Tibial artery (tissue), 4 donors: ENCODE measurements around the gene CD247.

Source experiments
- DNase-seq, 2 donors: peaks; one replicate each; pipeline ENCODE4 v3.0.0-alpha.2; 2019
- H3K27ac ChIP-seq, 2 donors: fragments of 200-600 bp; sonication (generic) in 1 of 2; 1 replicate in 1 of 2; 2 replicates in 1 of 2; pipeline ENCODE4 v1.5.1; 2018 to 2019; ENCODE audit warnings: mild to moderate bottlenecking in 1 of 2
- H3K27me3 ChIP-seq, 2 donors: fragments of 200-600 bp; sonication (generic) in 1 of 2; one replicate each; pipeline versions ENCODE4 v1.5.1 to v1.6.0; 2016 to 2019
- H3K36me3 ChIP-seq, 3 donors: fragments of 200-600 bp; sonication (generic) in 2 of 3; one replicate each; pipeline ENCODE4 v1.5.1; 2016 to 2019; ENCODE audit warnings: mild to moderate bottlenecking in 2 of 3
- H3K4me1 ChIP-seq, 4 donors: fragments of 200-600 bp; sonication (generic) in 2 of 4; 1 replicate in 3 of 4; 2 replicates in 1 of 4; pipeline ENCODE4 v1.5.1; 2016 to 2019
- H3K4me3 ChIP-seq, 2 donors: fragments of 200-600 bp; sonication (generic) in 1 of 2; 1 replicate in 1 of 2; 2 replicates in 1 of 2; pipeline ENCODE4 v1.5.1; 2018 to 2019; ENCODE audit warnings: mild to moderate bottlenecking in 2 of 2
- H3K9me3 ChIP-seq, 3 donors: fragments of 200-600 bp; sonication (generic) in 1 of 3; one replicate each; pipeline ENCODE4 v1.5.1; 2016 to 2019
- intact Hi-C: fragments of 100-400 bp; cut with DNase I; formaldehyde crosslinking; loops from one replicate; pipeline ENCODE4 v1.15.0; 2023; ENCODE audit warnings: low total_unique reads
- TF ChIP-seq, protein P1 (sequence below), 2 experiments: fragments of 200-600 bp in 1 of 2; fragments of 450-650 bp in 1 of 2; IDR thresholded peaks; one replicate each; pipeline ENCODE4 v1.5.1; 2017 to 2019; ENCODE audit warnings: antibody characterized with exemption in 2 of 2, mild to moderate bottlenecking in 1 of 2, moderate library complexity in 1 of 2

The CD247 gene

DNA sequence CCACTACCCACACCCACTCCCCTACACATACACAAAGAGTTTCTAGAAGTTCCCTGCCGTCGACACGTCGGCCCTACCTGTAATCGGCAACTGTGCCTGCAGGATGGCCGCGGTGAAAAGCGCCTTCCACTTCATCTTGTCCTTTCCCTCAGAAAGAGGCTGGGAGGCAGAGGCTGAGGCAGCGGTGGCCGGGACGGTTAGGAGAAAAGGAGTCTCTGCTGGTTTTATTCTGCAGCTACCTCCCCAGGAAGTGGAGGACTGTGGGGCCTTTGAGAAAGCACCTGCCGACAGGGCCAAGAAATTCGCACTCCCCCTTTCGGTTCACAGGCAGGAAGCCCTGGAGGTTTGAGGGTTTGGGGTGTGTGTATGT is at the start of gene CD247:
Gene CD247 (minus strand): TSS at position 199 of the 370 bp plus-strand sequence. CDS start 64 bp downstream, at position 135.
- Histone ChIP-seq H3K4me1 (no peaks in the 10 kb centered on the region), H3K36me3 (no peaks in the 10 kb centered on the region), H3K27me3 (peaks cover 0 to 3% of the 10 kb centered on the region in 2 donors), H3K27ac (no peak within 1 kb of the TSS), H3K9me3 (peaks cover 0 to 8% (median 0%) of the 10 kb centered on the region in 3 donors), H3K4me3 (no peak within 1 kb of the TSS)
- intact Hi-C loops: no loop called here
- DNase-seq: no peak
- TF ChIP-seq, protein P1, sequence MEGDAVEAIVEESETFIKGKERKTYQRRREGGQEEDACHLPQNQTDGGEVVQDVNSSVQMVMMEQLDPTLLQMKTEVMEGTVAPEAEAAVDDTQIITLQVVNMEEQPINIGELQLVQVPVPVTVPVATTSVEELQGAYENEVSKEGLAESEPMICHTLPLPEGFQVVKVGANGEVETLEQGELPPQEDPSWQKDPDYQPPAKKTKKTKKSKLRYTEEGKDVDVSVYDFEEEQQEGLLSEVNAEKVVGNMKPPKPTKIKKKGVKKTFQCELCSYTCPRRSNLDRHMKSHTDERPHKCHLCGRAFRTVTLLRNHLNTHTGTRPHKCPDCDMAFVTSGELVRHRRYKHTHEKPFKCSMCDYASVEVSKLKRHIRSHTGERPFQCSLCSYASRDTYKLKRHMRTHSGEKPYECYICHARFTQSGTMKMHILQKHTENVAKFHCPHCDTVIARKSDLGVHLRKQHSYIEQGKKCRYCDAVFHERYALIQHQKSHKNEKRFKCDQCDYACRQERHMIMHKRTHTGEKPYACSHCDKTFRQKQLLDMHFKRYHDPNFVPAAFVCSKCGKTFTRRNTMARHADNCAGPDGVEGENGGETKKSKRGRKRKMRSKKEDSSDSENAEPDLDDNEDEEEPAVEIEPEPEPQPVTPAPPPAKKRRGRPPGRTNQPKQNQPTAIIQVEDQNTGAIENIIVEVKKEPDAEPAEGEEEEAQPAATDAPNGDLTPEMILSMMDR (IDR thresholded peaks at IDR 0.05): no peak

DNA sequence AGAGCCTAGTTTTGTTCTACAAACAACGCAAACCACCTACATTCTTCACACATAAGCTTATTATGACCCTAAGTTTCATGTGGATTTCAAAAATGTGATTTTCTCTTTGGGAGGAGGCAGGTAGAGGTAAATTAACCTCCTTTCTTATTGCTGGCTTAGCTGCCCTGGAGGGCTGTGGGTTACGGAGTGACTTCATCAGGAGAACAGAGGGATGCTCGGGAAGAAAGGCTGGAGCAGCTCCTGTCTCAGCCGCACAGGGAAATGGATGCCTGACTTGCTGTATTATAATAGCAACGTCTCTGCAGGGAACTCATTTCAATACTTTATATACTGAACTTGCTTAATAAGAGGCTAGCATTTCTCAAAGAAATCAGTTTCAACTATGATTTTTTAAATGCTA is 49.3 kb upstream of the CD247 start:
- Histone ChIP-seq H3K9me3 (no peaks in the 10 kb centered on the region), H3K27ac (no peak overlapping the region), H3K36me3 (no peaks in the 10 kb centered on the region), H3K4me3 (no peak overlapping the region), H3K4me1 (no peaks in the 10 kb centered on the region), H3K27me3 (peaks cover 0 to 12% of the 10 kb centered on the region in 2 donors)
- intact Hi-C loops: no loop called here
- TF ChIP-seq, protein P1 (IDR thresholded peaks at IDR 0.05): no peak
- no peak for DNase-seq

DNA sequence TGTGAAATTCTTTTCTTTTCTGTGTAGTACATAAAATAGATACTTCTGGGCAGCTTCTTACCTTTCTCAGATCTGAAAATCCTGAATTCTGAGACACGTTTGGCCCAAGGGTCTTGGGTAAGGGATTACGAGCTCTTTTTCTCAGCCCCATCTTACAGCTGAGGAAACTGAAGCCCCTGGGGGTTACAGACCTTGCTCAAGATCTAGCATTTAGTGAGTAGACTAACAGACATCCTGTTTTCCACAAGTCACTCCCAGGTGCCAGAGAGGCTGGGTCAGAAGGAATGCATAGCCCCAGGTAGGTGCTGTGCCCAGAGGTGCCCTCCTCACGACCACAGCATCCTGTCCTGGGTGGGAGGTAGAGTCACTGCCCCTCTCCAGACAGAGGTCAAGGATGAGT is 48.4 kb upstream of the CD247 start:
- TF ChIP-seq, protein P1 (IDR thresholded peaks at IDR 0.05): no peak
- no peak overlapping the region for H3K4me3 ChIP-seq
- H3K9me3 ChIP-seq: no peaks in the 10 kb centered on the region
- intact Hi-C loops: no loop called here
- peaks cover 0 to 4% of the 10 kb centered on the region in 2 donors for H3K27me3 ChIP-seq
- no peaks in the 10 kb centered on the region for H3K36me3 ChIP-seq
- no peak overlapping the region for H3K27ac ChIP-seq
- no peaks in the 10 kb centered on the region for H3K4me1 ChIP-seq
- no peak for DNase-seq

DNA sequence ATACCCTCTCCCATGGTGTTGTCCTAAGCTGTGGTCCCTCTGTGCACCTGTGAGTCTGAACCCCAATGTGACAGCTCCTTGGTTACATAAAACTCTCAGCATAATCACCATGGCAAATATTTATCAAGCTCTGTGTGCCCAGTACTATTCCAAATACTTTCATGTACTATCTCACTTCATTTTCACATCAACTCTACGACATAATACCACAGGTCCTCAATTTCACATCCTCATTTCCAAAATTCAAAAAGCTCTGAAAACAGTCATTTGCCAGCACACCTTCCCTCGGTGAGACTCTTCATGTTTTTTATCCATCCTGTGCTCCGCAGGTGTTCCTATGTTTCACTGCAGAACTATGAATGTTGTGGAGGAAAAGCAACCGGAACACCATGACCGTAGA is 47.6 kb upstream of the CD247 start:
- no peak overlapping the region for H3K27ac ChIP-seq
- H3K9me3 ChIP-seq: no peaks in the 10 kb centered on the region
- H3K27me3 ChIP-seq: no peaks in the 10 kb centered on the region
- TF ChIP-seq, protein P1 (IDR thresholded peaks at IDR 0.05): no peak
- H3K36me3 ChIP-seq: no peaks in the 10 kb centered on the region
- DNase-seq: no peak
- no peaks in the 10 kb centered on the region for H3K4me1 ChIP-seq
- intact Hi-C loops: no loop called here
- H3K4me3 ChIP-seq: no peak overlapping the region

DNA sequence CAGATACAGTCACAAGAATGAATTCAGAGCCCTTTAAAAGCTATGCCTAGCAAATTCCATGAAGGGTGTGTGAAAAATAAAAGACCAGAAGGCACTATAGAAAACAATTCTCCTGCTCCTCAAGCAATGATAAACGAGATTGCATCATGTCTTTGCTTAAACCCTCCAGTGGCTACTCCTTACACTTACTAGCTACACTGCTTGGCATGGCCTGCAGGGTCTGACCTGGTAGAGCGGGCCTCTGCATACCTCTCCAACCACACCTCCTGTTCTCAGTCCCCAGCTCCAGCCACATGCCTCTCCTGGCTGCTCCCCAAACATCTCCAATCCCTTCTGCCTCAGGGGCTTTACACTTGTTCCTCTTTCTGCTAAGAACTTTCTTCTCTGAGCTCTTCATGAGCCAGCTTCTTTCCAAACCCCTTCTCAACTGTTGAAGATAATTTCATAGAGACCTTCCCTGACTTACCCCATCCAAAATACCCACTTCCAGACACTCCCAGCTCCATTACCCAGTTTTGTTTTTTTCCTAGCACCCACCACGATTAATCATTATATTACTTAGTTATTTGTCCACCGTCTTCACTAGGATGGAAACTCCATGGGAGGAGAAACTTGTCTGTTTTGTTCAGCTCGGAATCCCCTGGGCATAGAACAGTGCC is 46.4 kb upstream of the CD247 start:
- intact Hi-C loops: no loop called here
- TF ChIP-seq, protein P1 (IDR thresholded peaks at IDR 0.05): no peak
- Histone ChIP-seq H3K27me3 (no peaks in the 10 kb centered on the region), H3K36me3 (no peaks in the 10 kb centered on the region), H3K4me1 (no peaks in the 10 kb centered on the region), H3K9me3 (no peaks in the 10 kb centered on the region), H3K4me3 (no peak overlapping the region), H3K27ac (no peak overlapping the region)
- peak in 1 of 2 donors; percentile 45 for DNase-seq
